NB4 (cell line): ENCODE measurements around the gene ADK.

ENCODE experiments used
- MYC ChIP-seq: IDR thresholded peaks from 2 replicates; pipeline ENCODE4 v1.6.1; 2011; ENCODE audit warnings: low read depth, low read length
- POLR2A ChIP-seq: IDR thresholded peaks from 2 replicates; pipeline ENCODE4 v1.6.1; 2011; ENCODE audit warnings: mild to moderate bottlenecking; ENCODE audit not compliant: insufficient read length; ENCODE audit errors: extremely low read depth
- TF ChIP-seq, protein P1 (sequence below): IDR thresholded peaks from one replicate; pipeline ENCODE4 v1.5.1; 2012; ENCODE audit warnings: low read depth, low read length
- TF ChIP-seq, protein P2 (sequence below): IDR thresholded peaks from 2 replicates; pipeline ENCODE4 v1.6.1; 2011; ENCODE audit warnings: low read depth, low read length

DNA sequence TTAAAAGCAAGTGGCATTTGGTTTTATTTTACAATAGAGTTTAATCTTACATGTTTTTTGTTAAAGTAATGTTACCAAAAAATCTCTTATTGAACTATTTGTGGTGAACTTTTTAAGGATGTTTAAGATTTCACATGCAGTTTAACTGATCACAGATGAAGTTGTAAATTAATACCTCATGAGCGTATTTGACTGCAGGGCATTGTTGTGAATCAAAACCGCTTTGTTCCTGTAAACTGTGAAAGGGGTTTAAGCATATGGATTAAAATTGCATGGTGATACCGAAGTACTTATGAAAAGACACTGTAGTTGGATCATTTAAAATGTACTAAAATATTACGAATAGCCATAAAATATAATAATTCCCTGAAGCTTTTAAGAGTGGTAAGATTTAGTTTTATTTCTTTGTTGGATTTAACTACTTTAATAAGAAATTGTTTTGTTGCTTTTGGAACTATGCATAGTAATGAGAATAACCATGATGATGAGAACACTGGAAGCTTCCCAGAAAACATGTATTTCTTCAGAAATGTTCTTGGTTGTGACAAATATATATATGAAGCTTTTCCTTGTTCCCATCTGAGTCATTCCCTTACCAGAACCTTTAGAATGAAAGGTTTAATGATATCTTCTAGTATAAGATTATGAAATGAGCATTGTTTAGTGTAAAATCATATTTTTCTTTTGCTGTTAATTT lies 131.3 kb downstream of the ADK start:
- TF ChIP-seq, protein P1, sequence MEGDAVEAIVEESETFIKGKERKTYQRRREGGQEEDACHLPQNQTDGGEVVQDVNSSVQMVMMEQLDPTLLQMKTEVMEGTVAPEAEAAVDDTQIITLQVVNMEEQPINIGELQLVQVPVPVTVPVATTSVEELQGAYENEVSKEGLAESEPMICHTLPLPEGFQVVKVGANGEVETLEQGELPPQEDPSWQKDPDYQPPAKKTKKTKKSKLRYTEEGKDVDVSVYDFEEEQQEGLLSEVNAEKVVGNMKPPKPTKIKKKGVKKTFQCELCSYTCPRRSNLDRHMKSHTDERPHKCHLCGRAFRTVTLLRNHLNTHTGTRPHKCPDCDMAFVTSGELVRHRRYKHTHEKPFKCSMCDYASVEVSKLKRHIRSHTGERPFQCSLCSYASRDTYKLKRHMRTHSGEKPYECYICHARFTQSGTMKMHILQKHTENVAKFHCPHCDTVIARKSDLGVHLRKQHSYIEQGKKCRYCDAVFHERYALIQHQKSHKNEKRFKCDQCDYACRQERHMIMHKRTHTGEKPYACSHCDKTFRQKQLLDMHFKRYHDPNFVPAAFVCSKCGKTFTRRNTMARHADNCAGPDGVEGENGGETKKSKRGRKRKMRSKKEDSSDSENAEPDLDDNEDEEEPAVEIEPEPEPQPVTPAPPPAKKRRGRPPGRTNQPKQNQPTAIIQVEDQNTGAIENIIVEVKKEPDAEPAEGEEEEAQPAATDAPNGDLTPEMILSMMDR: no peak
- no peak for TF ChIP-seq MYC
- no peak for TF ChIP-seq POLR2A
- TF ChIP-seq, protein P2, sequence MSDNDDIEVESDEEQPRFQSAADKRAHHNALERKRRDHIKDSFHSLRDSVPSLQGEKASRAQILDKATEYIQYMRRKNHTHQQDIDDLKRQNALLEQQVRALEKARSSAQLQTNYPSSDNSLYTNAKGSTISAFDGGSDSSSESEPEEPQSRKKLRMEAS: no peak
